NT2/D1 (cell line): Measurements from ENCODE around the gene FOXP3.

Experiments
- SUZ12 ChIP-seq: IDR thresholded peaks from 2 replicates; pipeline ENCODE4 v1.6.1; 2011; ENCODE audit not compliant: insufficient read length, insufficient read depth; ENCODE audit errors: extremely low read depth
- YY1 ChIP-seq: IDR thresholded peaks from 2 replicates; pipeline ENCODE4 v1.6.1; 2011; ENCODE audit not compliant: insufficient read length, insufficient read depth

GRCh38 chrX:49300703-49301102 is 36.2 kb upstream of the FOXP3 start:
- no peak for TF ChIP-seq SUZ12
- TF ChIP-seq YY1: no peak
